Measurements from ENCODE around the gene FKBP2. TPM values are rescaled to one million over a fixed set of nuclear protein-coding genes. Genes with fewer than 3 reads are reported as not detected.
A peak's percentile ranks its signal among the peaks of the same experiment; 100 is the strongest.

FKBP2 gene
- total RNA-seq, 1 experiment from 2014 or later: 84.2 TPM

DNA sequence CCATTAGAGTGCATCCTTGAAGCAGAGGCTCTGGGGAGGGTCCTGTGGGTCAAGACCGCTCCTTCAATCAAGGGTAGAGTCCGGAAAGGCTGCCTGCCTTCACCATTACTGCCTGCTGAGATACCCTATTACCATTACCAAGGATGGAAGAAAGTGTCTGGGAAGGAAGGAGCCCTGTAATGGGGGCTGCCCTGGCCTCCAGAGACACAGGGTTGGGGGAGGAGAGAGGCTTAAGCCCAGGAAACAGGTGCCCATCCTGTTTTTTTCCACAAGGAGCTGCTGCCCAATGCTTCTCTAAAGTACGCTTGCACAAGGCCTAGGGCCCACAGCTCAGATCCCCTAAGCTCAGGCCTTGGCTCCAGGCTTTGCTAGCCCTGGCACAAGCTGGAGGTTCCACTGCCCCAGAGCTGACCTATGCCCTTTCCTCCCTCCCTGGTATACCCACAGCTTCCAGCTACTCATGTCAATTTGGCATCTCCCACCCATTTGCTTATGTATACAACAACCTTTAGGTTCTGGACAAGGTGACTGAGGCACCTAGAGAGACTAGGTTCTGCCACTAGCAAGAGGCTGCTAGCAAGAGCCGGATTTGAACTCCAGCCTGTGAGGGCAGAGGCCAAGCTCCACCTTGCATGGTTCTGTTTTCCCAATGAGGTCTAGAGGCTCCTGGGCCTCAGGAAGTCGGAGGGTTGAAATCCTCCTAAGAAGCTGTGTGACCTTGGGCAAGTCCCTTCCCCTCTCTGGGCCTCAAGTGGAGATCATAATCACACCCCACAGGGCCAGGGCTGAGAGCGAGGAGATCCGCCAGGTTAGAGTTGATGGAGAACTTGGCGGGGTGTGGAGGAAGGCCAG is 8.9 kb downstream of the FKBP2 start:
- POLR2A ChIA-PET (ENCODE audit: unreplicated experiment): no interaction called here
- intact Hi-C loops (cut with micrococcal nuclease; ENCODE audit: unreplicated experiment): no loop called here

DNA sequence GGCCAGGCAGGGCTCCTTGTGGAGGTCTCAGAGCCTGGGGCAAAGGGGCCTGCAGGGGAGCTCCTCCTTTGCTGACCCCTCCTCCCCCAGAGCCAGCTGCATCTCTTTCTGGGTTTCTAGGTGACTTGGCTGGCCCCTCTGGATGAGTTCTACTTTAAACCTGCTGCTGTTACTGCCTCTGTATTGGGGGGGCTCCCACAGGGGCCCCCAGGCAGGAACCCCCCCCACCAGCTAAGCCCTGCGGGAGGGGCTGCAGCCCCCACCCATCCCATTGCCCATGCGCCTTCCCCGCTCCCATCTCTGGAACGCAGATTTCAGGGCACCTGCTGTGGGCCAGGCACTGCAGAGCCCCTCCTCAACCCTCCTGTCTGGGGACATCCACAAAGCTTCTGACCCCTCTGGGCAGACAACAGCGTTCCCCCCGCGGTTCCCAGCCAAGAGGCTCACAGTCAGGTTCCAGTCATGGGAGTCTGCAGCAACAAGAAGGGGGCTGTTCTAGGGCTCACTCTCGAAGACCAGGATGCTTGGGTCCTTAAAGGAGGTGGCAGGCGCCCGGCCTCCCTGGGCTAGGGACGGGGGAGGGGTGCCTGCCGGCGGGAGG is 9.6 kb downstream of the FKBP2 start:
- peak overlapping the region; percentile 99 for H3K4me2 ChIP-seq
- no peaks in the 10 kb centered on the region for H3K27me3 ChIP-seq (ENCODE audit: insufficient read depth, low read depth)
- CTCF ChIA-PET: interaction anchor here (0.6 to 0.7 kb wide), 2 partner anchors 53 to 431 kb away, joined by 3 read pairs; no protein-coding TSS in a partner anchor
- peaks cover 22% of the 10 kb centered on the region for H3K79me2 ChIP-seq (ENCODE audit: low read depth)
- intact Hi-C loops (cut with micrococcal nuclease; ENCODE audit: unreplicated experiment): no loop called here
- H3K4me3 ChIP-seq: peak overlapping the region; percentile 86
- no peaks in the 10 kb centered on the region for H3K9me3 ChIP-seq (ENCODE audit: insufficient read depth, low read depth)
- no peak overlapping the region for H3K27ac ChIP-seq
- no peak for DNase-seq
- POLR2A ChIA-PET (ENCODE audit: unreplicated experiment): no interaction called here
- no peak for TF ChIP-seq EZH2 (IDR thresholded peaks at IDR 0.05; ENCODE audit: low read depth)
- TF ChIP-seq, protein P1, sequence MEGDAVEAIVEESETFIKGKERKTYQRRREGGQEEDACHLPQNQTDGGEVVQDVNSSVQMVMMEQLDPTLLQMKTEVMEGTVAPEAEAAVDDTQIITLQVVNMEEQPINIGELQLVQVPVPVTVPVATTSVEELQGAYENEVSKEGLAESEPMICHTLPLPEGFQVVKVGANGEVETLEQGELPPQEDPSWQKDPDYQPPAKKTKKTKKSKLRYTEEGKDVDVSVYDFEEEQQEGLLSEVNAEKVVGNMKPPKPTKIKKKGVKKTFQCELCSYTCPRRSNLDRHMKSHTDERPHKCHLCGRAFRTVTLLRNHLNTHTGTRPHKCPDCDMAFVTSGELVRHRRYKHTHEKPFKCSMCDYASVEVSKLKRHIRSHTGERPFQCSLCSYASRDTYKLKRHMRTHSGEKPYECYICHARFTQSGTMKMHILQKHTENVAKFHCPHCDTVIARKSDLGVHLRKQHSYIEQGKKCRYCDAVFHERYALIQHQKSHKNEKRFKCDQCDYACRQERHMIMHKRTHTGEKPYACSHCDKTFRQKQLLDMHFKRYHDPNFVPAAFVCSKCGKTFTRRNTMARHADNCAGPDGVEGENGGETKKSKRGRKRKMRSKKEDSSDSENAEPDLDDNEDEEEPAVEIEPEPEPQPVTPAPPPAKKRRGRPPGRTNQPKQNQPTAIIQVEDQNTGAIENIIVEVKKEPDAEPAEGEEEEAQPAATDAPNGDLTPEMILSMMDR (conservative IDR thresholded peaks at IDR 0.05): no peak
- no peaks in the 10 kb centered on the region for H3K9me2 ChIP-seq (ENCODE audit: insufficient read depth)
- BruUV-seq (replicated peaks): no TSS peak
- peaks cover 52% of the 10 kb centered on the region for H3F3A ChIP-seq (ENCODE audit: insufficient read depth, low read depth)
- H2AFZ ChIP-seq: peak overlapping the region; percentile 90
- H4K20me1 ChIP-seq (ENCODE audit: insufficient read depth): peaks cover 9% of the 10 kb centered on the region; the same call in 1 of the 2 replicates
- no peaks in the 10 kb centered on the region for H3K36me3 ChIP-seq (ENCODE audit: low read depth)
- peaks cover 5% of the 10 kb centered on the region for H3K4me1 ChIP-seq (replicated peaks; ENCODE audit: insufficient read depth)

More for the DNA sequence above, 8.9 kb downstream of the FKBP2 start:
- H3K4me3 ChIP-seq: no peak overlapping the region
- no peaks in the 10 kb centered on the region for H3K9me2 ChIP-seq (ENCODE audit: insufficient read depth)
- CTCF ChIA-PET: interaction anchor here (0.6 kb wide), 2 partner anchors 54 to 1452 kb away, joined by 3 read pairs; no protein-coding TSS in a partner anchor
- H3K79me2 ChIP-seq (ENCODE audit: low read depth): peaks cover 29% of the 10 kb centered on the region
- no peaks in the 10 kb centered on the region for H3K27me3 ChIP-seq (ENCODE audit: insufficient read depth, low read depth)
- H3K9me3 ChIP-seq (ENCODE audit: insufficient read depth, low read depth): no peaks in the 10 kb centered on the region
- H4K20me1 ChIP-seq (ENCODE audit: insufficient read depth): peaks cover 13% of the 10 kb centered on the region; the same call in 1 of the 2 replicates
- H3K36me3 ChIP-seq (ENCODE audit: low read depth): no peaks in the 10 kb centered on the region
- no peak overlapping the region for H3K27ac ChIP-seq
- H3K4me1 ChIP-seq (replicated peaks; ENCODE audit: insufficient read depth): peaks cover 12% of the 10 kb centered on the region
- DNase-seq: no peak
- peaks cover 57% of the 10 kb centered on the region for H3F3A ChIP-seq (ENCODE audit: insufficient read depth, low read depth)
- BruUV-seq (replicated peaks): no TSS peak
- no peak for TF ChIP-seq EZH2 (IDR thresholded peaks at IDR 0.05; ENCODE audit: low read depth)
- TF ChIP-seq, protein P1 (conservative IDR thresholded peaks at IDR 0.05): no peak
- H2AFZ ChIP-seq: no peak overlapping the region
- H3K4me2 ChIP-seq: no peak overlapping the region

DNA sequence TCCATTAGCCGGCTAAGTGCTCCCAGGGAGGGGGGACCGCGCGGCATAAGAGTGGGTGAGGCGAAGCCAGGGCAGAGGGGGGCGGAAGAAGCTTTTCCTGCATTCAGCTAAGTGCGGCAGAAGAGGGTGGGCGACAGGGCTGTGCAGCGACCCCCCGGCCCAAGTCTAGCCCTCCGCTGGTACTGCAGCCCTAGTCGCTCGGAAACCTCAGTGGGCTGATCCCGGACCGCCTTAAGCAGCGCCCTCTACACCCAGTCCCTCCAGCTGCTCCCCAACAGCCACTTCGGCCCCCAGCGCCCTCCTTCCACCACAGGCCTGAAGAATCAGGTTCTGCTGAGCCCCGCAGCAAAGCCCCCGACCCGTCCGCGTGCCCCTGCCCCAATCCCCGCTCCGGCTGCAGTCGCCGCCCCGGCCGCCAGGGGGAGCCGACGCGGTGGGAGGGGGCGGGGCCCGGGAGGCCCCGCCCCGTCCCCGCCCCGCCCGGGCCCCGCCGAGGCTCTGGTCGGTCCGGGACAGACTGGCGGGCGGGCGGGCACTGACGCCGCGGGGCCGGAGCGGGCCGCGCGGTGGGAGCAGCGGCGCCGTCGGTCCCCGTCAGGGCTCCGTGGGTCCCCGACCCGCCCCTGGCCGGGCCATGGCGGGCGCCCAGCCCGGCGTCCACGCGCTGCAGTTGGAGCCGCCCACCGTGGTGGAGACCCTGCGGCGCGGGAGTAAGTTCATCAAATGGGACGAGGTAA is 10.3 kb downstream of the FKBP2 start, which contains the start of gene PLCB3:
PLCB3 (plus strand) TSS at position 515 of the 737 bp plus-strand sequence; CDS start at position 635, 120 bp downstream.
- Histone ChIP-seq H3K4me3 (peak within 1 kb of the TSS; percentile 88), H3K9me2 (ENCODE audit: insufficient read depth) (no peaks in the 10 kb centered on the region), H2AFZ (peak within 1 kb of the TSS; percentile 90), H3K27ac (no peak within 1 kb of the TSS), H3K4me1 (replicated peaks; ENCODE audit: insufficient read depth) (peaks cover 5% of the 10 kb centered on the region; the same call in 1 of the 2 replicates), H3K9me3 (ENCODE audit: insufficient read depth, low read depth) (no peaks in the 10 kb centered on the region), H3K27me3 (ENCODE audit: insufficient read depth, low read depth) (no peaks in the 10 kb centered on the region), H3F3A (ENCODE audit: insufficient read depth, low read depth) (peaks cover 46% of the 10 kb centered on the region), H4K20me1 (ENCODE audit: insufficient read depth) (peaks cover 9% of the 10 kb centered on the region; the same call in 1 of the 2 replicates), H3K4me2 (peak within 1 kb of the TSS; percentile 99), H3K36me3 (ENCODE audit: low read depth) (no peaks in the 10 kb centered on the region), H3K79me2 (ENCODE audit: low read depth) (peaks cover 15% of the 10 kb centered on the region)
- CTCF ChIA-PET: interaction anchor here (0.6 to 0.9 kb wide), 3 partner anchors 104 to 431 kb away, joined by 3 to 7 read pairs (median 6); no protein-coding TSS in a partner anchor
- intact Hi-C loops (cut with micrococcal nuclease; ENCODE audit: unreplicated experiment): no loop called here
- TF ChIP-seq EZH2 (IDR thresholded peaks at IDR 0.05; ENCODE audit: low read depth): no peak
- TF ChIP-seq, protein P1 (conservative IDR thresholded peaks at IDR 0.05): peak; percentile 78
- no TSS peak for BruUV-seq (replicated peaks)
- peak in 1 of 2 experiments; percentile 64 for DNase-seq
- POLR2A ChIA-PET (ENCODE audit: unreplicated experiment): interaction anchor here (0.6 kb wide), 1 partner anchor 18 kb away, joined by 3 read pairs; no protein-coding TSS in a partner anchor
